Glomerular visceral epithelial cell (primary cell): ENCODE measurements around the gene ALG8.
A peak's percentile ranks its signal among the peaks of the same experiment; 100 is the strongest.
"Not testable (repeated sequence)": the region's sequence is repeated elsewhere in the genome, so short reads cannot be mapped to it uniquely, and the experiment has no call there.

ENCODE experiments used
- DNase-seq: peaks from one replicate; pipeline ENCODE4 v3.0.0-alpha.2; 2016; ENCODE audit errors: extremely low spot score

Gene ALG8

GRCh38 chr11:78071717-78072116, 67.7 kb downstream of the ALG8 start:
- no peak for DNase-seq

- DNase-seq = no peak
Observed at GRCh38 chr11:78070621-78071020, 68.8 kb downstream of the ALG8 start.

GRCh38 chr11:78069465-78069864, 70.0 kb downstream of the ALG8 start:
- DNase-seq = no peak

DNA sequence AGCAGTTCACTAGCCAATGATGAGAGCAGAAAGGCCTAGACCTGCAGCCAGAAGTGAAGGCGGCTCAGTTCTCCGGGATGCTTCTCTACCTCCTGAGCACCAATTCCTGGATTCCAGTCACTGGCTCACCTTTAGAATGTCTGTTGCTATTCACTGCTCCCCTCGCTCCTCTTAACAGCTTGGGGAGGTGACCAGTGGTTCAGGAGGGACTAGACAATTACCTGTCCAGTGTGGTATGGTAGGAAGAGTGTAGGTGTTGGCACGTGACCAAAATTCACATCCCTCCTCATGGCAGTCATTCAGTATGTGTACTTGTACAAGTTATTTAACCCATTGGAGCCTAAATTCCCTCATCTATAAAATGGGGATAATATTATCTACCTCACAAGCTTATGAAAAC, 71.7 kb downstream of the ALG8 start:
- no peak for DNase-seq

GRCh38 chr11:78066471-78066870, 73.0 kb downstream of the ALG8 start:
- DNase-seq = no peak

DNA sequence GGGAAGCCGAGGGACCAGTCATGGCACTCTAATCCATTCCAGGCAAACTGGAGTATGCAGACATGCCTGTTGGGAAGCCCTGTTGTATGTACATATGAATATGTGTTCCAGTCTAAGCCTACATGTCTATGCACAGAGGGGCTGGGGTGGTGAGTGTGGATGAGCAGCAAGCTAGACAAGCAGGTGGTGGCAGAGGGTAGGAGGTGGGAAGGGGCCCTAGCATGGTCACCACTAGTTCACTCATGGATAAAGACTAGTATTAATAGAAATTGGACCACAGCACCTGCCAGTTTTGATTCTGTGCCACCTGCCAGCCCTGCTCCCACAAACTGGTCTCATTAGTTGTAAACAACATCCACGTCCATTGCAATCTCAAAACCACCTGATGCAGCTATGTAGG, 74.2 kb downstream of the ALG8 start:
- DNase-seq = no peak

DNA sequence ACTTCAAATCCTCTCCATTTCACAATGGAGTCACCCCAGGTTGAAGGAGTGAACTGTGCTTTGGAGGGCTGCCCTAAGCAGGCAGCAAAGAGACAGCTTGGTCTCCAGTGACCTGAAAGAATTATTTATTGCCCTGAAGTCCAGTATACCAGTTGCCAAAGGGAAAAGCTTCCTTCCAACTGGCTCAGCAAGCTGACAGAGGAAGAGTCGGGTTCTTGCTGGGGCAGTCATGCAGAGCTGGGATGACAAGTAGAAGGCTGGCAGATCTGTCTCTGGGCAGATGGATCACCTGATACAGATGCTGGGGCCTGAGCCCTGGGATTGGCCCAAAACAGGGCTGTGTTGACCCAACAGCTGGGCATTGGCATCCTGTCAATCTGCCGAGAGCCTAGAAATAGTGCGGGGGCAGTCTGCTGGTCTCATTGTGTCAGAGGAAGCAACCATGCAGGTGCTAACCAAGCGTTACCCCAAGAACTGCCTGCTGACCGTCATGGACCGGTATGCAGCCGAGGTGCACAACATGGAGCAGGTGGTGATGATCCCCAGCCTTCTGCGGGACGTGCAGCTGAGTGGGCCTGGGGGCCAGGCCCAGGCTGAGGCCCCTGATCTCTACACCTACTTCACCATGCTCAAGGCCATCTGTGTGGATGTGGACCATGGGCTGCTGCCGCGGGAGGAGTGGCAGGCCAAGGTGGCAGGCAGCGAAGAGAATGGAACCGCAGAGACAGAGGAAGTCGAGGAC, 75.8 kb downstream of the ALG8 start, which contains the start of gene THRSP:
Gene THRSP (plus strand): TSS at position 422 of the 742 bp plus-strand sequence. CDS start 21 bp downstream, at position 443.
- DNase-seq = no peak

GRCh38 chr11:78062671-78063070, 76.8 kb downstream of the ALG8 start:
- no peak for DNase-seq

- DNase-seq = no peak
Observed at GRCh38 chr11:78061921-78062311, 77.5 kb downstream of the ALG8 start.

DNA sequence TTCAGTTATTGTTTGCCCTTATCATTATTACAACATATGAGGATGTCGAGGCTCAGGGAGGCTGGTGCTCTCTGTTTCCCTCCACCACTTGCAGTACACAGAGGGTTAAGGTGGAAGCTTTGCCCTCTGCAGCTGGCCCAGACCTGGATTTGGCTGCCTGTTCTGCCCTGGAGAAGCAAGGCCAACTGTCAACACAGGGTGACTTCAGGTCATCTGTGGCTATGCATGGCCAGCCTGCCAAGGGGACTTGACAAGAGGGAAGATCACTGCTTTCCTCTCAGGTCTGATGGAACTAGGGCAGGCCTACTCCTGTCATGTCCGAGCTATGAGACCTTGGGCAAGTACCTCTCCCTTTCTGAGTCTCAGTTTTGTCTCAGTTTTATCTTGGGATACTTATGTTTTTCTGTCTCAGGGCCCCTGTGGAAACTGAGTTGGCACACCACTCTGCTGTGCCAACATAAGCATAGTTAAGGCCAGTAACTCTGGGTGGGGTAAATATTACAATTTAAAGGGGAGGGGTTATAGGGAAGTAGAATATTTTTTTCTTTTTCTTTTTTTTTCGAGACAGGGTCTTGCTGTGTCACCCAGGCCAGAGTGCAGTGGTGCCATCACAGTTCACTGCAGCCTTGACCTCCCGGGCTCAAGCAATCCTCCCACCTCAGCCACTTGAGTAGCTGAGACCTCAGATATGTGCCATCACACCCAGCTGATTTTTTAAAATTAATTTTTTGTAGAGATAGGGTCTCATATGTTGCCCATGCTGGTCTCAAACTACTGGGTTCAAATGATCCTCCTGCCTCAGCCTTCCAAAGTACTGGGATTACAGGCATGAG, 78.1 kb downstream of the ALG8 start:
- no peak for DNase-seq

DNA sequence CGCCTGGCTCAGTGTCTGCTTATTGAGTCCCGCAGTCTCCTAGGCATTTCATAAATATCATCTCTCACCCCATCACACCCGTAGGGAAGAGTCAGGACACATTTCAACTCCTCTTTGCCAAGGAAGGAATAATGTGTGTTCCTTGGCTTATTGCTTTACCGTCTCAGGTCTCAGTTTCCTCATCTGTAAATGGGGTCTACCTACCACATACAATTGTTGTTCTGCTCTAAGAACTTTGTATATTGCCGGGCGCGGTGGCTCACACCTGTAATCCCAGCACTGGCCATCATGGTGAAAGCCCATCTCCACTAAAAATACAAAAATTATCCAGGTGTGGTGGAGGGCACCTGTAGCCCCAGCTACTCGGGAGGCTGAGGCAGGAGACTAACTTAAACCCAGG, 78.9 kb downstream of the ALG8 start:
- DNase-seq = no peak

GRCh38 chr11:78059749-78060328, 79.6 kb downstream of the ALG8 start:
- not testable (repeated sequence) for DNase-seq

DNA sequence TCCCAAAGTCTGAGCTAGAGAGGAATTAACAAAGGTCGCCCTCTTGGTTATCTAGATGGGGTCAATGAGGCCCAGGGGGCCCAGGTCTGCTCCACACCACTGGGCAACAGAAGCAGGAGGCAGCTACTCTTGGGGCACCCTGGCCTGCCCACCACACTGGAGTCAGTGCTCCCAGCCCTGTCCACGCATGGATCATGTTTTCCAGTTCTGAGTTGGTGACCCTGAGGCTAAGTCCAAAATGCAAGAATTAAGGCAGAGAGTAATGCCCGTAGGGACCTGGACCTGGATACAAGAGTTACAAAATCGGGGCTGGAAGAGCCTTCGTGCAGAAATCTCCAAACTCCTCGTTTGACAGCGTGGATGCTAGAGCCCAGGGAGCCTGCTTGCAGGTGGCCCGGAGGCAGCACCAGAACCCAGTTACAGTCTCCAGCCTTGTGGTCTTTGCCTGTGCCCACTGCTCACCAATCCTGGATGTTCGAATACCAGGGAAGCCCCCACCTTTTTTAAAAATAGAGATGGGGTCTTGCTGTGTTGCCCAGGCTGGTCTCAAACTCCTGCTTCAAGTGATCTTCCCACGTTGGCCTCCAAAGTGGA, 81.9 kb downstream of the ALG8 start:
- DNase-seq = no peak

DNA sequence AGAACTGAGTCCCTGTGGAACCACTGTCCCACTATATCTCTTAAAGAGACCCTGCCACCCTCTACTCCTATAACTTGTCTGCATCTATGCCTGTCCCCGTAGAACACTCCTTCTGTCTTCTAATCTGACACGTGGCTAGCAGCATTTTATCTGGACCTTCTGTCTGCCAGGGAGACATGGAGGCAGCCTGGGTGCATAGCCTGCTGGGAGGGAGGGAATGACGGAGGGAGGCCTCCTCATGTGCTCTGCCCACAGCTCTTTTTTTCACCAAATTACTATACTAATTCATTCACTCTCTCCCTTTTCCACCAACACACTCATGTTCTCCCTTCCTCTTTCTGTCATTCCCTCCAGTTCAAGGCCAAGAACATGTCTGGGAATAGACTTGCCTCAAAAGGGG, 83.3 kb downstream of the ALG8 start:
- DNase-seq = no peak

GRCh38 chr11:78054971-78055370, 84.5 kb downstream of the ALG8 start:
- DNase-seq = no peak

DNA sequence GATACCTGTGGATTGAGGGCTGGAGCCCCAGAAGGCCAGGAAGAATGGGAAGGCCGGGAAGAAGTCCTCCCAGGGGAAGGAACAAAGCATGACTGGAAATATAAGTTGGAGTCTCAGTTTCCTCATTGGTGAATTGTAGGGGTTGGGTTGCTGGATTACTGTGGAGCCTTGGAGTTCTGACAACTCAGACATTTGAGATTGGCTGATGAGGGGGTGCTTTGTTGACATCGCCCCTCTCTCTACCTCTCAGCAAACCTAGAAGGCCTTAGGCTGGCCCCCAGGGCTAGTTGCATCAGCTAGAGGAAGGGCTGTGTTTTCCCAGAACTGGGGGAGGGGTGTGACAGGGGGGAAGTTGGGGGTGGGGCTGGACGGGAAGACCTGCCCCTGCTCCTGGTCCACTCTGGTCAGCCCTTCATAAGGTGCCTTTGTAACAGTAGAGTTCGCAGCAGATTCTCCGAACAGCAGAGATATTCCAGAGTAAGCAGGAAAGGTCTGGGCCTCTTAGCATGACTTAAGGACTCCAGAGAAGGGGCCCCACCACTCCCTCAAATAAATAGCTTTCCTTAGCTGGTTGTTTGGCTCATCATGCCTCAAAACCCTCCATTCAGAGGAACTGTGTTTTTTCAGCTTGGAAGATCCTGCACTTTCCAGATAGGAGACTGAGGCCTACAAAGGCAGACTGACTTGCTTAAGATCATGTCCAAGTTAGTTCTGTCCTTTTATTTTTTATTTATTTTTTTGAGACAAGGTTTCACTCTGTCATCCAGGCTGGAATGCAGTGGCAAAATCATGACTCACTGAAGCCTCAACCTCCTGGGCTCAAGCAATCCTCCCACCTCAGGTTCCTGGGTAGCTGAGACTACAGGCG, 88.2 kb downstream of the ALG8 start:
- DNase-seq = peak; percentile 79
